Breast epithelium (tissue), 3 donors: ENCODE results near the gene CBX5.

ENCODE experiments used
- POLR2A ChIP-seq: fragments of 450-650 bp; IDR thresholded peaks from one replicate; pipeline ENCODE4 v1.6.1; 2016; ENCODE audit warnings: antibody characterized with exemption, mild to moderate bottlenecking, moderate library complexity
- POLR2AphosphoS5 ChIP-seq, 3 donors: sonication (generic); formaldehyde crosslinking; IDR thresholded peaks; one replicate each; pipeline ENCODE4 v1.6.1; 2017; ENCODE audit warnings: antibody characterized with exemption in 3 of 3
- TF ChIP-seq, protein P1 (sequence below), 3 donors: fragments of 450-650 bp; IDR thresholded peaks; one replicate each; pipeline ENCODE4 v1.5.1; 2016 to 2017; ENCODE audit warnings: antibody characterized with exemption in 3 of 3, mild to moderate bottlenecking in 3 of 3, moderate library complexity in 3 of 3

- TF ChIP-seq, protein P1, sequence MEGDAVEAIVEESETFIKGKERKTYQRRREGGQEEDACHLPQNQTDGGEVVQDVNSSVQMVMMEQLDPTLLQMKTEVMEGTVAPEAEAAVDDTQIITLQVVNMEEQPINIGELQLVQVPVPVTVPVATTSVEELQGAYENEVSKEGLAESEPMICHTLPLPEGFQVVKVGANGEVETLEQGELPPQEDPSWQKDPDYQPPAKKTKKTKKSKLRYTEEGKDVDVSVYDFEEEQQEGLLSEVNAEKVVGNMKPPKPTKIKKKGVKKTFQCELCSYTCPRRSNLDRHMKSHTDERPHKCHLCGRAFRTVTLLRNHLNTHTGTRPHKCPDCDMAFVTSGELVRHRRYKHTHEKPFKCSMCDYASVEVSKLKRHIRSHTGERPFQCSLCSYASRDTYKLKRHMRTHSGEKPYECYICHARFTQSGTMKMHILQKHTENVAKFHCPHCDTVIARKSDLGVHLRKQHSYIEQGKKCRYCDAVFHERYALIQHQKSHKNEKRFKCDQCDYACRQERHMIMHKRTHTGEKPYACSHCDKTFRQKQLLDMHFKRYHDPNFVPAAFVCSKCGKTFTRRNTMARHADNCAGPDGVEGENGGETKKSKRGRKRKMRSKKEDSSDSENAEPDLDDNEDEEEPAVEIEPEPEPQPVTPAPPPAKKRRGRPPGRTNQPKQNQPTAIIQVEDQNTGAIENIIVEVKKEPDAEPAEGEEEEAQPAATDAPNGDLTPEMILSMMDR (IDR thresholded peaks at IDR 0.05): no peak
- TF ChIP-seq POLR2A (no peak), POLR2AphosphoS5 (IDR thresholded peaks at IDR 0.05) (no peak)
Measured at GRCh38 chr12:54266852-54267251, 13.1 kb downstream of the CBX5 start.
